ENCODE measurements around the gene LPIN3. TPM values are rescaled to one million over a fixed set of nuclear protein-coding genes. Genes with fewer than 3 reads are reported as not detected.

LPIN3 gene
- total and polyA plus RNA-seq, 12 donors, result 1.8 to 49.7 (median 9.7) TPM

DNA sequence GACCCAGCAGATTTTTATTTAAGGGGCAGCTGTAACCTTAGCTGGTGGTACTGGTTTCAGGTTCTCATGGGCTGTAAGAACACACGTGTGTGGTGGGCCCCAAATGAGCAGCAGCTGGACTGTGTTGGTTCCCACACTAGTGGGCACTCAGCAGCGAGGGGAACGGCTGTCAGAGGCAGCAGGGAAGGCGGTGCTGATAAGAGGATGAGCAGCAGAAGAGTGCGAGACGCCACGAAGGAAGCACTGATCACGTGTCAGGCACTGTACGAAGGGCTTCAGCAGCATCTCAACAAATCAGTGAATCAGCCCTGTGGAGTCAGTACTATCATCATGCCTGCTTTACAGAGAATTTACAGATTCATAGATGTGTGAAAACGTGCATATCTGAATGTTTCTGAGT lies 67.0 kb downstream of the LPIN3 start:
- Histone ChIP-seq H3K4me1 (replicated peaks in 1 of 2) (peaks cover 0 to 15% of the 10 kb centered on the region in 2 donors), H3K27me3 (no peaks in the 10 kb centered on the region), H3K4me3 (no peak overlapping the region), H3K36me3 (replicated peaks in 1 of 2) (peaks cover 0 to 65% of the 10 kb centered on the region in 2 donors), H3K27ac (no peak overlapping the region), H3K9me3 (replicated peaks in 1 of 3) (no peaks in the 10 kb centered on the region)
- DNase-seq, result no peak
- TF ChIP-seq POLR2A (IDR thresholded peaks at IDR 0.05), result no peak
- TF ChIP-seq, protein P1, sequence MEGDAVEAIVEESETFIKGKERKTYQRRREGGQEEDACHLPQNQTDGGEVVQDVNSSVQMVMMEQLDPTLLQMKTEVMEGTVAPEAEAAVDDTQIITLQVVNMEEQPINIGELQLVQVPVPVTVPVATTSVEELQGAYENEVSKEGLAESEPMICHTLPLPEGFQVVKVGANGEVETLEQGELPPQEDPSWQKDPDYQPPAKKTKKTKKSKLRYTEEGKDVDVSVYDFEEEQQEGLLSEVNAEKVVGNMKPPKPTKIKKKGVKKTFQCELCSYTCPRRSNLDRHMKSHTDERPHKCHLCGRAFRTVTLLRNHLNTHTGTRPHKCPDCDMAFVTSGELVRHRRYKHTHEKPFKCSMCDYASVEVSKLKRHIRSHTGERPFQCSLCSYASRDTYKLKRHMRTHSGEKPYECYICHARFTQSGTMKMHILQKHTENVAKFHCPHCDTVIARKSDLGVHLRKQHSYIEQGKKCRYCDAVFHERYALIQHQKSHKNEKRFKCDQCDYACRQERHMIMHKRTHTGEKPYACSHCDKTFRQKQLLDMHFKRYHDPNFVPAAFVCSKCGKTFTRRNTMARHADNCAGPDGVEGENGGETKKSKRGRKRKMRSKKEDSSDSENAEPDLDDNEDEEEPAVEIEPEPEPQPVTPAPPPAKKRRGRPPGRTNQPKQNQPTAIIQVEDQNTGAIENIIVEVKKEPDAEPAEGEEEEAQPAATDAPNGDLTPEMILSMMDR (IDR thresholded peaks at IDR 0.05), result no peak
- WGBS, 4 donors, result 80 to 88% (median 86%) methylated on average over 10 of the region's 10 CpGs
- intact Hi-C loops (cut with DNase I), result no loop called here

GRCh38 chr20:41408156-41408794 lies 67.7 kb downstream of the LPIN3 start:
- Histone ChIP-seq H3K9me3 (replicated peaks in 1 of 3) (no peaks in the 10 kb centered on the region), H3K27me3 (no peaks in the 10 kb centered on the region), H3K4me3 (no peak overlapping the region), H3K36me3 (replicated peaks in 1 of 2) (peaks cover 0 to 72% of the 10 kb centered on the region in 2 donors), H3K27ac (no peak overlapping the region), H3K4me1 (replicated peaks in 1 of 2) (peaks cover 0 to 15% of the 10 kb centered on the region in 2 donors)
- DNase-seq, result no peak
- 66 to 76% (median 72%) methylated on average over 4 to 5 of the region's 5 CpGs for WGBS, 4 donors
- no peak for TF ChIP-seq POLR2A (IDR thresholded peaks at IDR 0.05)
- TF ChIP-seq, protein P1 (IDR thresholded peaks at IDR 0.05), result no peak
- intact Hi-C loops (cut with DNase I), result no loop called here

DNA sequence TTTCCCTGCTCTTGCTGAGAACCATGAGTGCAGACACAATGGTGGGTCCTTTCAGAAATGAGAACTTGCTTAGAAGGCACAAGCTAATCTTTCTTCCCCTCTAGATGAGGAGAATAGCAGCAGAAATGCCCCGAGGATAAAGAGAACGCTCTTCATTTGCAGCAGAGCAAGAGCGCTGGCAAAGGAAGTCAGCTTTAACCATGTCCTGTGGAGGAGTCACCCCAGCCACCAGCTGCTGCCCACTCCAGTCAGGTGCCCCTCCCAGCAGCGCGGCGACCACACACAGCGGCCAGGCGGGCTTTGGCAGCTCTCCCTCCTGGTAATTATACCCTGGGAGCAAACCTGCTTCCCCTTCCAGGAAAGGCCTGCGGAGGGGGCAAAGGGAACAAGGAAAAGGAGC lies 68.4 kb downstream of the LPIN3 start:
- no peaks in the 10 kb centered on the region for H3K9me3 ChIP-seq (replicated peaks in 1 of 3)
- no peaks in the 10 kb centered on the region for H3K27me3 ChIP-seq
- no peak overlapping the region for H3K27ac ChIP-seq
- no peak for DNase-seq
- TF ChIP-seq, protein P1 (IDR thresholded peaks at IDR 0.05), result no peak
- no peak for TF ChIP-seq POLR2A (IDR thresholded peaks at IDR 0.05)
- no peak overlapping the region for H3K4me3 ChIP-seq
- peaks cover 0 to 73% of the 10 kb centered on the region in 2 donors for H3K36me3 ChIP-seq (replicated peaks in 1 of 2)
- 69 to 75% (median 73%) methylated on average over 4 to 9 of the region's 9 CpGs for WGBS, 4 donors
- intact Hi-C loops (cut with DNase I), result no loop called here
- H3K4me1 ChIP-seq (replicated peaks in 1 of 2), result peaks cover 0 to 15% of the 10 kb centered on the region in 2 donors

Other genes starting within 250 kb of the LPIN3 start
- 100 to 1,000 TPM in 2 of 9 donors, 10 to 100 TPM in 7; 49.3 to 120 (median 75.7) TPM for gene PLCG1, start 203.3 kb upstream of the LPIN3 start, total RNA-seq
- 100 to 1,000 TPM in 1 of 3 donors, 10 to 100 TPM in 2; 32.9 to 139 (median 78.1) TPM for gene PLCG1, start 203.3 kb upstream of the LPIN3 start, polyA plus RNA-seq
- 10 to 100 TPM; 22.2 to 91.1 (median 55.6) TPM for gene ZHX3, start 23.1 kb upstream of the LPIN3 start, total RNA-seq
- gene ZHX3, start 23.1 kb upstream of the LPIN3 start, polyA plus RNA-seq, result 10 to 100 TPM; 20.7 to 56.5 (median 45.4) TPM
- 1 to 10 TPM in 7 of 9 donors, under 1 TPM in 2; 0.54 to 4.1 (median 2.2) TPM for gene EMILIN3, start 26.0 kb downstream of the LPIN3 start, total RNA-seq
- 1 to 10 TPM in 2 of 3 donors, under 1 TPM in 1; 0.42 to 2.7 (median 1.2) TPM for gene EMILIN3, start 26.0 kb downstream of the LPIN3 start, polyA plus RNA-seq